Muscle of back (tissue), 11 donors: Measurements from ENCODE around the gene PPP2R5E. TPM values are rescaled to one million over a fixed set of nuclear protein-coding genes. Genes with fewer than 3 reads are reported as not detected.

Experiments used
- DNase-seq, 3 donors: peaks; one replicate each; pipeline versions ENCODE4 v3.0.0 to v3.0.0-alpha.2; 2013
- polyA plus RNA-seq, 10 donors: library from polyadenylated mRNA; unstranded; fragments of 120-200 nt; gene quantifications; one replicate each; pipeline ENCODE4 v1.2.1, GENCODE V29; 2013; ENCODE audit not compliant: insufficient read length in 10 of 10

The PPP2R5E gene
- polyA plus RNA-seq, 10 donors: 19.5 to 29.9 (median 24.0) TPM

DNA sequence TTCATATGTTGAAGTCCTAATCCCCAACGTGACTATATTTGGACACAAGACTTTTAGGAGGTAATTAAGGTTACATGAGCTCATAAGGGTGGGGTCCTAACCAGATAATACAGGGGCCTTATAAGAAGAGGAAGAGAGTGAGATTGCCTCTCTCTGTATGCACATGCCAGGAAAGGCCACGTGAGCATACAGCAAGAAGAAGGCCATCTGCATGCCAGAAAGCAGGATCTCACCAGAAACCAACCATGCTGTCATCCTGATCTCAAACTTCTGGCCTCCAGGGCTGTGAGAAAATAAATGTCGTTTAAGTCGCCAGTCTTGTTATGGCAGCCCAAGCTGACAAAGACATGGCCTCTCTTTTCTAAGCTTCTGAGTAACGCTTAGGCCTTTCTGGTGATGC is 155.5 kb downstream of the PPP2R5E start:
- no peak for DNase-seq

DNA sequence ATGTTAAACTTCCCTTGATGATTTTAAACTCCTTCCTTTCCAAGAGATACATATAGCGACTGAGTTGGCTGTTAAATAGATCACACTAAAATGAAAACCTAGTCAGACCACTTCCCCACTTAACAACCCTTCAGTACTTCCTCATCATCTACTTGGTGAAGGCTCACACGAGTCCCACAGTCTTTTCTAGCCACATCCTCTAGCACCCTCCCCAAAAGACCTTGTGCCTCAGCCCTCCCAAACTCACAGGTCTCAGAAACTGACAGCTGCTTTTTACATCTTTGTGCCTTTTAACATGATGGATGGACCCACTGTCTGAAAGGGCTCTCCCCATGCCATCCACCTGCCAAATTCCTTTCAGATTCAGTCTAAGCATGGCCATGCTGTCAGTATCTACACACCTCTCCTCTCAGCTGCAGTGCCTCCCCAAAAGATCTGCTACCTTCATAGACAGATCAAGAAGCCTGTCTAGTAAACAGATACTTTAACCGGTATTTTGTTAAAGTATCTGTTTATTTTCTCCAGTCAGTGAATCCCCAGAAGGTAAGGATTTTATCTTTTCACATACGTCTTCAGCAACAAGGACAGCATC is 159.3 kb downstream of the PPP2R5E start:
- no peak for DNase-seq

DNA sequence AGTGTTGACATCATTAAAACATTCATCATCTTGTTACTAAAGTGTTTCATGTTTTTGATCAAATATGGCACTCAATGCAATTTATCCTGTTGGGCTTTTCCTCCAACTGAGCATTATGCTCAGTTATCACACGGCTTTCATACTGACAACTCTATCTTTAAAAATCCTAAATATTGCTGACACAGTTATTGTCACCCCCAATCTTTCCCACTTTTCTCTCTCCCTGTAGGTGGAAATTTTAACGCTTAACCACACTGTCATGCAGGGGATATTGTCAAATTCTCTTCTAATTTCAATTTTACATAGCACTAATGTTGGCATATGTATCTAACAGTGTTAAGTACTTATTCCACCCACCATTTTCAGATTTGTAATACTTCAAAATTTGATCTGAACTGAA is 164.7 kb downstream of the PPP2R5E start:
- no peak for DNase-seq

DNA sequence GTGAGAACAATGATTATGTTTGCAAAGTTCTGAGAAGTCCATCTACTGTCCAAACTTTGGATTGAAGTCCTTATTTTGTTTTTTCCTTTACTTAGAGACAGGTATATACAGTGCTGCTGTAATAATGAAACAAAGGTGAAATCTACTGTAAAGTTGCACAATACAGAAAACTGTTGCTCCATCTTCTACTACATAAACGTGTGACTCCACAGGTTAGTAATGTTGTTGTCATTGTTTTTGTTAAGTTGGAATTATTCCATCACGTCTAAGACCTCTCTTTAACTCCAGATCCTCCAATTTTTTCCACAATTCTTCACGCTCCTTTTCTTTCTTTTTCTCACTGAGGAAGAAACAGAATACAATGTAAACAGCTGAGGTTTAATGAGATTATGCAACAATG is 167.4 kb downstream of the PPP2R5E start:
- DNase-seq: no peak

DNA sequence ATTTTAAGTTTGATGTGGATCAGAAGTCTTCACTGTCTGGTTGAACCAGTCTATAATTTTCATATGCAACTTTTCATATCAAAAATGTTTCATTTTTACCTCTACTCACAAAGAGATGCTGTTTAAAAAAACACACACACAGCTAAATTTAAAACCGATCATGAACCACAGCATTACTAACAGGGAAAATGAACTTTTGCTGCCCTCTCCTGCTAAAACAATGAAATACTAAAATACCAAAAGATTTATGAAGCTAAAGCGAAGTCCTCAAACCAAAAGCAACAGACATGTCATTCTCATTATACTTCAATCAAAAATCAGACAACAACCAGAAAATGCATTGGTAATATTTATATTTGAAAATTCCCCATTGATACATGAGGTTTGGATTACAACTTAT is 171.6 kb downstream of the PPP2R5E start:
- peak in 2 of 3 donors; percentile 6 to 31 for DNase-seq

DNA sequence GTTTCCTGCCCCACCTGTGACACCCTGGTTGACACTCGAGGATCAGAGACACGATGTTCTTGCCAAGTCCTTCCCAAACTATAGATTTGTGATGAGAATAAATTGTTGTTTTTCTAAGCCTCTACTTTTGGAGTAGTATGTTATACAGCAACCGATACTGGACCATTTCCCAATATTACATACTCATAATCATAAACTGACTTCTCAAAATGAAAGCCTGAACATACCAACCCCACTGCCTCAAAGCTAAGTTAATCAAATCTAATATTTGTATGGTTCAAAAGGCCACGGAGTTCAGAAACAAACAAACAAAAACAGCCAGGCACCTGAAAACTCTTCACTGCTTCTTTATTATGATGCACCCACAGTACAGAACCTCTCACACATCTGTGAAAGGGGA is 172.1 kb downstream of the PPP2R5E start:
- DNase-seq: no peak

DNA sequence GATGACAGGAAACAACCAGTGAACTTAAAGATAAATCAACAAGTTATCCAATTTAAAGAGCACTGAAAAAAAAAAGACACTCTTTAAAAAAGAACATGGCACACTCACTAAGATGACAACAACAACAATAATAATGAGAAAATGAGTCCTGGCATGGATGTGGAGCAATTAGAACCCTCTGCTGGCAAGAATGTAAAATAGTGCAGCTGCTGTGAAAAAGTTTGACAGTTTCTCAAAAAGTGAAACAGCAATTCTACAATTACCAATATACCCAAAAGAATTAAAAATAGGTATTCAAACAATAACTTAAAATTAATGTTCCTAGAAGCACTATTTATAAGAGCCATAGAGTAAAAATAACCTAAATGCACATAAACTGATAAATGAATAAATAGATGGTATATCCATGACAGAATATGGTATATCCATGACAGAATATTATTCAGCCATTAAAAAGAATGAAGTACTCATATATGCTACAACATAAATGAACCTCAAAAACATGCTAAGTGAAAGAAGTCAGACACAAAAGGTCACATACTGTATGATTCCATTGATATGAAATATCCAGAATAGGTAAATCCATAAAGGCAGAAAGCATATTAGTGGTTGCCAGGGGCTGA is 175.3 kb downstream of the PPP2R5E start:
- no peak for DNase-seq

DNA sequence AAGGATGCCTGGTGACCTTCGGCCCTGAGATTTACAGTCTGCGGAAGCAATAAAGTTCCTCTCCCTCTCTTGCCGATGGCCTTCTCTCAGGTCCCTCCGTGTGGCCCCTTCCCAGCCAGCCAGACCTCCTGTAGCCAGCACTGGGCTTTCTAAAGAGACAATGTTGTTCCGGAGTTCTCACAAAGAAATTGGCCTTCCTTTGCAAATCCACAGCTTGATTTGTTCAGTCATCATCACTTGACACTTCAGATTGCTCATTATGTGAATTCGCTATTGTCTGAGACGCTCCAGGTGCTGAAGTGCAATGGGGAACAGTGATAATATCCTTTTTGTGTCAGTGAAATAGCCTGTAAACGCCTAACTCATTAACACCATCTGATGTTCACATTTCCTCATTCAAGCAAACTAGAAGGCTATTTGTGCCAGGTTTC is 180.8 kb downstream of the PPP2R5E start:
- DNase-seq: no peak

DNA sequence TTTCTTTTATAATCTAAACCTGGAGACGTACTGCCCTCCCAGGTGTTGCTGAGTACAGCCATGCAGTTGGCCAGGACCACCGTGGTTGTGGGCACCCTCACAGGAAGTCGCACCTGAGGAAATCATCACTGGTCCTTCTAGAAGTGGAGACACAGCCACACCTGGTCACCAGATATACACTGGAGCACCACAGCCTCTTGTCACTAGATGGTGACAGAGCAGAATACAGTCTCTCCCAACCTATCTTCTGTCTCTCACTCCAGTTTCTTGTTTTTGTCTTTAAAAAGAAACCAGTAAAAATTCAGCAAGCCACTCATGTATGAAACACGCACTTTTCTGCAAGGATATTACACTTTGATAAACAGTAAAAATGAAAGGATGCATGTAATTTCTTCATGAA is 181.4 kb downstream of the PPP2R5E start:
- DNase-seq: no peak

DNA sequence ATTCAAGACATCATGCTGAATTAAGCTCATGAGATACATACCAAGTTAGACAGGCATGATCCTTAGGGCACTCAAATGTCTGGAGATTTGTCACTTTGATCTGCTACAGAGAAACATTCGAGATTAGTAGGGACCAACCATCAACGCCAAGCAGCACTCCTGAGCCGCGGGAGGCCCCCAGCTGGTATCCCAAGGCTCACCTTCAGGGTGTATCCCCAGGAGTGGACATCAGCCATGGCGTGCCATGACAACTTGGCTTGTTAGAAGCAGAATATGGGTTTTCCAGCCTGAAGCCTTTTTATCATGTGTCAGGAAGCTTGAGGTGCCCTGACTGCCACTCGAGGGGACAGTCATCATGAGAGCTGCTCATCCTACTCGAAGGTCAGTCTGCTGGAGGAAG is 185.3 kb downstream of the PPP2R5E start:
- no peak for DNase-seq

DNA sequence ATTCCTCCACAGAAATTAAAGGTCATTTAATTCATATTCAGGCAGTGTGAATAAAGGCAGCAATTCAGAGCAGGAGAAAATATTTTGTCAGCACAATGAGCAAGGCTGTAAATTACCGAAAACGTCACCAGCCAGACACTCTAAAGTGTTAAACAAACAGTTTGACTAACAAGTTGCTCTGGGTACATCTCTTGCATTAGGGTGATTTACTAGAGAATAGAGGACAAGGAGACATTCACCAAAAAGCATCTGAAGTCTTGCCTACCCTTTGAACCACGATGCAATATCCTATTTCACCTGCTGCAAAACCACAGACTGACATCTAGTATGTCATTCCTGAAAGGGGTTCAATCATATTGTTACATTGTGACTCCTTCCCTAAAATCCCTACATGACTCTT is 197.4 kb downstream of the PPP2R5E start:
- DNase-seq: no peak

DNA sequence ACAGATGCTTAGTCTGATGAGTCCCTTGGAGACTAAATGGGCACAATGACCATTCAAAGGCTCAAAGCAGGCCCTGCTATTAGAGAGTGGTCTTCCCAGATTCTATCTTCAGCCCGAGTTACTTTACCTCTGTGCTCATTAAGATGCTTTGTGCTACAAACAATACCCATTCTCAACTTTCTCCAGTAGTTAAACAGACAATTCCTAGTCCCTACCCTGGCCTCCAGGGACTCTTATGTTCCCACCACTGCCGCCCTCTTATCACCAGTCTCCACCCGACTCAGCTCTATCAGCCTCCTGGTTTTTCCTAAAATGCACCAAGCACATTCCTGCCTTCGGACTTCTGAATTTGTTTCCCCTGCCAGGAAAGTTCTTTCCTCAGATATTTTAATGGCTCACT is 198.8 kb downstream of the PPP2R5E start:
- no peak for DNase-seq

DNA sequence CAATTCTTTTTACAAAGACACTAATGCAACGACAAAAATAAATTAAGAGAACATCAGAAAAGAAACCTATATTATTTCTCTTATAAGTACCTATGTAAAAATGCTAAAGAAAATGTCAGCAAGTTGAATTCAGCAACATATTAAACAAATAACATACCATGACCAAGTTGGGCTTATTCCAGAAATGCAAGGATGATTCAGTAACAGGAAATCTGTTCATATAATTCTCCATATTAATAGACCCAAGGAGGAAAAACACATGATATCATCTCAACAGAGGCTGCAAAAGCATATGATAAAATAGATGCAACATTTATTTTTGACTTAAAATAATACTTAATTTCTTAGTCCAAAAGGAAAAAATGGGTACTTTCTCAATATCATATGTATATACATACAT is 199.3 kb downstream of the PPP2R5E start:
- peak; percentile 15 to 59 (median 28) for DNase-seq

DNA sequence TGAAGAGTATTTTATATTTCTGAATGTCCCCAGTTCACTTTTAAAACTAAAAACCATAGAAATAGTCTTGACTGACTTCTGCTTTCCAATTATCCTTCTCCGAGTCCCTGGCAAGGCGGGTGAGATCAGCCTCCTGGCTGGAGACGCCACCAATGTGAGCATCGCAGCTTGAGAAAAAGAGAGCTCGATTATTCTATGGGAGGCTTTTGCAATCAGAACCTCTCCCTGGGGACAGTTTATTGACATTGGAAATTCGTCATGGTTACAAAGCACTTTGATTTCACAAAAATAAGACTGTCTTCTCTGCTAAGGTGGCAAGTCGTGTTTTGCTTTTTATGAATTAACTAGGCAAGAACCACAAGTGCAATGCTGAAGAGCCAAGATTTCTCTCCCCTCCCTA is 200.8 kb downstream of the PPP2R5E start:
- DNase-seq: peak in 1 of 3 donors; percentile 15

DNA sequence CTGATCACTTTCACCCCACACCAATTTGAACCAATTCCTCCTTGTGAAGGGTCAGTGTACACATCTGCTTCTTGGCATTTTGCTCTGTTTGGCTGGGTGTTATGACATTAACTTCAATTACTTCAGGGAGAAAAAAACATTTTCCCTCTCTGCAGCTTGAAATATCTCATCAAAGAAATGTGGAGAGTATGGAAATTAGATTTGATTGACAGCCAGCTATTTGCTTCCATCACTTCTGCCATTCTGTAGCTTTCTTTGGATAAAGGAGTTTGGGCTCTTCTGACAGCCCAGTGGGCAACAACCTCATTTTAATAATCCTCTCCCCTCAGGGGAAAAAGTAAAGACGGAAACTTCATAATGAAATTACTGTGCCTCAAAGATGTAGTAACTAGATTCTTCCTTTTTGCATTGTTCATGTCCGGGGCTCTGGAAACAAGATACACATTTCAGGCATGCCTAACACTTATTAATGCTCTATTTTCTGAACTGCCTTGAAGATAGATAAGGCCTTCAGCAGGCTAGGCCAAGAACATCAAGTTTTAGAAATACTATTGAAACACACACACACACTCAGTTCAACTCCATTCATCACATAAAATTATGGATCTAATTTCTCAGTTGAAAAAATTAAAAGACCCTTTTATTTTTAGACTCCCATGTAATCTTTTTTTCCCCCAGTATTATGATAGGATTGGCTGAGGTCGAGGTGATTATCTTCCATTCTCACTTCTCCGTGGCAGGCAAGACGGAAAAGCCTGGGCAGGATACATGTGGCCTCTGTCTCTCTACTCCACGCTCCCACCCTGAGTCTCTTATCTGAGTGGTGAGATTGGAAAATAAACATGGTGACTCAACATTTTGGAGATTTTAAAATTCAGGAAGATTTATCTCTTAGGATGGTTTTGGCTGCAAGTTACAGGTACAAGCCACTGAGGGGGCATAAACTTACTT is 214.1 kb downstream of the PPP2R5E start:
- no peak for DNase-seq

DNA sequence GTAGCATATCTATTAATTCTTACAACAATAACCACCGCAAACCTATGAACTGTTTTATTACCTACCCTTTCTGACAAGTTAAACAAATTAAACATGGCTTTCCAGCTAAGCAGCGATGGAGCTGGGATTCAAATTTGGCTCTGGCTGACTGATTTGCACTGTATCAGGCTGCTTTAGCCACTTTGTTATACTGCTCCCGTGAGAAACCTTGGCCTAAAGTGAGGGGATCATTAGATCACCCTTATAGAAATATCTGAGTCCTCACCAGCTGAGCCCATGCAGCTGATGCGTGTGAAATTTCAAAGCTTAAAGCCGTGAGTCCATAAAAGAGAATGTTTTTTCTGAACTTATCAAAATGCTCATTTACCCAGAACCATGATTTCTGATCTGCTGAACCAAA is 216.3 kb downstream of the PPP2R5E start:
- no peak for DNase-seq

DNA sequence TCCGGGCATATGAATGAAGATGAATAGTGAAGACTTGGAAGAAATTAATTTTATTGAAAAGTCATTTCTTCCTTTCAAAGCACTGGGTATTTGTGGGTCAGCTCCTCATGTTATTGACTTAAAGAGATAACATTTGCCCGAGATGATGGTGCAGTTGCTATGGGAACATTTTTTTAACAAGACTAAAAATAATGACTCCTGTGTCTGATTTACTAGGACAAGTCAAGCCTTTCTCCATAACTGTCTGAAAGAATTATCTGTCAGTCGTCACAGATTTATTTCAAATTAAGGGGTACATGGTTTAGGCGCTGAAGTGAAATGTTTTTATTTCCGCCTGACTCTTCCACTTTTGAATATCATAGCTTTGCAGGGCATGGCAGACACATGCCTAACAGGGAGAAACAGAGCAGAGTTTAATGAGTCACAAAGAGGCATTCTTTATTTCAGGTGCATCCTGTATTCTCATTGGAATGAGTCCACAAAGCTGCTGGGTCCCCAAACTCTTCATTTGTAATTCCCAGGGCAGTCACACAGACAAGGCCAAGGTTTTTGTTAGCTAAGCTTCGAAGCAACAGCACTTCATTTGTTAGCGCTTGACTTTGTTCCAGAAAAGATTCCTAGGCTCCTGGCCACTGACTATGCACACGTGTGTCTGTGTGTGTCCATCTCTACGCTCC is 220.1 kb downstream of the PPP2R5E start:
- peak; percentile 13 to 80 (median 42) for DNase-seq

DNA sequence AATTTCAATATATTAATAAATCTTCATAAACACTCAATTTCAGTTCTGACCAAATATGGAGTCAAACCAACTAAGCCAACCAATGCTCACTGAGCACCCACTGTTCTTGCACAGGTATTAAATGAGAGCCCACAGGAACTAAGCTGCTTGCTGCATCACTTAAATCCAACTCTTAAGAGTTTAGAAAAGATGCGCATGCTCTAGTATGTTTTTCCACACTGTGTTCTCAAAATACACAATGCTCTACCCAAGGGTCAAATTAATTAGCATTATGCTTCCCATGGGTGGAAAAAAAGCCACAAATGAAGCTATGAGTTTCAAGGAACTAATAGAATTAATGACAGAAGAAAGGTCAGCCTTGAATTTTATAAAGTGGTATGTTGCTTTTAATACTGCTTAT is 220.7 kb downstream of the PPP2R5E start:
- DNase-seq: no peak
